Muscle of back (tissue), 11 donors: ENCODE results near the gene TBC1D24. TPM values are rescaled to one million over a fixed set of nuclear protein-coding genes. Genes with fewer than 3 reads are reported as not detected.
"Not testable (repeated sequence)": the region's sequence is repeated elsewhere in the genome, so short reads cannot be mapped to it uniquely, and the experiment has no call there.

Experiments used
- DNase-seq, 3 donors: peaks; one replicate each; pipeline versions ENCODE4 v3.0.0 to v3.0.0-alpha.2; 2013
- polyA plus RNA-seq, 10 donors: library from polyadenylated mRNA; unstranded; fragments of 120-200 nt; gene quantifications; one replicate each; pipeline ENCODE4 v1.2.1, GENCODE V29; 2013; ENCODE audit not compliant: insufficient read length in 10 of 10

The TBC1D24 gene
- polyA plus RNA-seq, 10 donors, result 14.9 to 25.3 (median 21.4) TPM

GRCh38 chr16:2467528-2468232, 7.2 kb upstream of the TBC1D24 start:
- peak; percentile 78 to 94 (median 90) for DNase-seq

DNA sequence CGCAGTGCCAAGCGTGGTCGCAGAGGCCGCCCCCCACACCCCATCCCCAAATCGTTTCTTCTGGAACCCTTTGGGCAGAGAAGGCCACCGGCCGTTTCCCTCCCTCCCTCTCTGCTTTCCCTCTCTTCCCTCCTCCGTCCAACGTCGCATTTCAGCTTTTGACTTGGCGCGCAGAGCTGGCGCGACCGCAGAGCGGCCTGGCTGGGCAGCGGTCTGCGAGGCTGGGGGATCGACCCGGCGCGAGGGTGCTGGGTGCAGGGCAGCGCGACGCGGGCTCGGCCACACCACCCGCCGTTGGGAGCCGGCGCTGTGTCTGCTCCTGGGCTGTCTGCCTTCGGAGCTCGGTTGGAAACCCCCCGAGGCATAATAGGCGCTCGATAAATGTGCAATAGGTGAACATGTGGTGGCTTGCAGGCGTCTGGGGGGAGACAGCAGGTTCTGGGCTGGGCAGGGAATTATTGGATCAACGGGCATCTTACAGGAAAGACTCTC, 6.6 kb upstream of the TBC1D24 start:
- DNase-seq, result peak in 2 of 3 donors; percentile 66 to 81

DNA sequence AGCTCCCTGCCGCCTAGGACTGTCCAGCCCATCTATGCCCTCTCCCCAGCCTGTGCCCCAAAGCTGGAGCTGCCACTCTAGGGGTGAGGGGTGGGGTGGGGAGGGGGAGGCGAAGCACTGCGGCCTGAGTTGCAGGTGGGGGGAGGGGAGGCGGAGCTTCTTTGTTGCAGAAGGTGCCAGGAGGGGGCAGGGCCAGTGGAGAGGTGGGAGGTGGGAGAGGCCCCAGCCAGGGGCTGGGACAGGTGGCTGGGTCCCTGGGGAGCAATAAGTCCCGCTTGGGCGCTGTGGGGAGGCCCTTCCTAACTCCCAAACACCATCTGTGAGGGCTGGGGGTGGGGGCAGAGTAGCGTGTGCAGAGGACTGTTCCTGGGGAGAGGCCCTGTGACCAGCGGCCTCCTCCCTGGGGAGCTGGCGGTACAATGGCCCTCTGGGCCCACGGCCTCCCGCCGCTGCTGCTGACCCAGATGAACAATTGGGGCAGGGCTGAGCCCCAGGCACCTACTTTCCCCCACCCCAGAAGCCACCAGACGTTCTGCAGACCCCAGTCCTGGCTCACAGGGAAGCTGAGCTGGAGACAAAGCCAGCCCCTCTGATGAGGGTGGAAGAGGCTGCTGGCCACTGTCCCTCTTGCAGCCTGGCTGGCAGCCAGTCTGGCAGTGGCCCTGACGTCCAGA, 6.1 kb upstream of the TBC1D24 start:
- DNase-seq, result peak; percentile 30 to 63 (median 32)

DNA sequence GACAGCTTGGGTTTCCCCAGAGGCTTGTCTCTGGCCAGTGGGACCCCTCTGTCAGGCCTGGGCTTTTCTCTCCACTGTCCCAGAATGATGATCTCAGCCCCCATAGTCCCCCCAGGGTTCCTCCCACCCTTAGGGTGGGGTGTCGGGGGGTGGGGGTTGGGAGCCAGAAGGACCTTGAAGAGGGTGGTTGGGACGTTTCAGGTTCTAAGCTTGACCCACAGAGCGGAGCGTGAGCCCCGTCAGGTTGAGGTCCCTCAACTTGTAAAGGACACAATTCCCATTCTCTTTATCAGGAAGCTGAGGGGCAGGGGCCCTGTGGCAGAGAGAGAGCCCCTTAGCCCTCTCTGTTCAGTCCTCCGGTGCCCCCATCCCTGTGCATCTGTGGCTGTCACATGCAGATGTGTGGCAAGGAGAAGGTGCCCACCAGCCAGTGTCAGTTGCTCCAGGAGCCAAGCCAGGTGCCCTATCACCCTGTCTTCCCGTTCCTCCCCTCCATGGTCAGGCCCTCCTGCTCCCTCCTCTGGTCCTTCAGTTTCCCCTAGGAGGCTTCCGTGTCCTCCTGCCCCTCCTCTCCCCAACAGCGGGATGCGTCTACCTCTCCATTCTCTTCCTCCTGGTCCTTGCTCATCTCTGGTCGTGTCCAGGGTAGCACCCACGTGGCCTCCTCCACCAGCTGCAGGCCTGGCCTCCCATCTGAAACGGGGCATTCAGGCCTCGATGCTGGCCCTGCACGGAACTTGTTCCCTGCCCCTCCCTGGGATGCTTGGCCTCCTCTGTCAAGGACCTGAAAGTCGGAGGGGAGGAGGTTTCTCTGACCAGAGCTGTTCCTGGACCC, 5.3 kb upstream of the TBC1D24 start:
- peak in 2 of 3 donors; percentile 24 to 60 for DNase-seq

DNA sequence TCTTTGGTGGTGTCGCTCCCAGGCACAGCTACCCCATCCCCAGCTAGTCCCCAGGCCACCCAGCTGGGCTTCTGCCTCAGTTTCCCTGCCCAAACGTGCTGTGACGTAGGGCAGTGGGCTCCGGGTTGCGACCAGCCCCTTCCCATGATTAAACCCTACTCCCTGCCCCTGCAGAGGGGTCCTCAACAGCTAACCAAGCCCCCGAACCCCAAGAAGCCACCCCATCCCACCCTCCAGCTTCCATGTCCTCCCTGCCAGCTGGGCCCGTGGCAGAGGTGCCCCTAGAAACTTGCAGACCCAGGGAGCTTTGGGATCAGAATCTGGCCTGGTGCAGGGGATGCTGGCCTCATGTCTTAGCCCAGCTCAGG, 4.7 kb upstream of the TBC1D24 start:
- no peak for DNase-seq

DNA sequence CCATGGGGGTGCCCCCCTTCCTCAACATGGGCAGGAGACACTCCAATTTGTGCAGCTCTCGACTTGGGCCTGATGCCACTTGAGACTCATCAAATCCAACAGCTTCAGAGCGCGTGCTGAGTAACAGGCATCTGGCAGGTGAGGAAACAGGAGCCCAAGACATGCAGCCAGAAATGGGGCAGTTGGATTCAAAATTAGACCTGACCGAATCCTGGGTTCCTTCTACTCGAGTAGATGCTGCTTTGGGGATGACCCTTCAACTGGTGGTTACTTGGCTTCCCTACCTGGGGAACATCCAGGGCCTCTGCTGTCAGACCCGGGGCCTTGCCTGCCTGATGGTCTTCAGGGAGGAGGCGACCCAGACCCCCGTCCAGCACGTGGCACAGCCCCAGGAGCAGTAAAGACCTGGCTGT, 4.3 kb upstream of the TBC1D24 start:
- peak; percentile 22 to 70 (median 38) for DNase-seq

- DNase-seq, result peak; percentile 35 to 85 (median 75)
Measured at GRCh38 chr16:2471016-2471652, 3.8 kb upstream of the TBC1D24 start, which contains the start of gene NTN3. TSS of gene NTN3 (plus strand) at chr16:2471297. CDS start at chr16:2471702, 405 bp downstream.

DNA sequence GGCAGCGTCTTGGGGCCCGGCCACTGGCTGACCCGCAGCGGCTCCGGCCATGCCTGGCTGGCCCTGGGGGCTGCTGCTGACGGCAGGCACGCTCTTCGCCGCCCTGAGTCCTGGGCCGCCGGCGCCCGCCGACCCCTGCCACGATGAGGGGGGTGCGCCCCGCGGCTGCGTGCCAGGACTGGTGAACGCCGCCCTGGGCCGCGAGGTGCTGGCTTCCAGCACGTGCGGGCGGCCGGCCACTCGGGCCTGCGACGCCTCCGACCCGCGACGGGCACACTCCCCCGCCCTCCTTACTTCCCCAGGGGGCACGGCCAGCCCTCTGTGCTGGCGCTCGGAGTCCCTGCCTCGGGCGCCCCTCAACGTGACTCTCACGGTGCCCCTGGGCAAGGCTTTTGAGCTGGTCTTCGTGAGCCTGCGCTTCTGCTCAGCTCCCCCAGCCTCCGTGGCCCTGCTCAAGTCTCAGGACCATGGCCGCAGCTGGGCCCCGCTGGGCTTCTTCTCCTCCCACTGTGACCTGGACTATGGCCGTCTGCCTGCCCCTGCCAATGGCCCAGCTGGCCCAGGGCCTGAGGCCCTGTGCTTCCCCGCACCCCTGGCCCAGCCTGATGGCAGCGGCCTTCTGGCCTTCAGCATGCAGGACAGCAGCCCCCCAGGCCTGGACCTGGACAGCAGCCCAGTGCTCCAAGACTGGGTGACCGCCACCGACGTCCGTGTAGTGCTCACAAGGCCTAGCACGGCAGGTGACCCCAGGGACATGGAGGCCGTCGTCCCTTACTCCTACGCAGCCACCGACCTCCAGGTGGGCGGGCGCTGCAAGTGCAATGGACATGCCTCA, 3.1 kb upstream of the TBC1D24 start:
- DNase-seq, result peak in 1 of 3 donors; percentile 47

- DNase-seq, result no peak
Measured at GRCh38 chr16:2472488-2472864, 2.5 kb upstream of the TBC1D24 start.

DNA sequence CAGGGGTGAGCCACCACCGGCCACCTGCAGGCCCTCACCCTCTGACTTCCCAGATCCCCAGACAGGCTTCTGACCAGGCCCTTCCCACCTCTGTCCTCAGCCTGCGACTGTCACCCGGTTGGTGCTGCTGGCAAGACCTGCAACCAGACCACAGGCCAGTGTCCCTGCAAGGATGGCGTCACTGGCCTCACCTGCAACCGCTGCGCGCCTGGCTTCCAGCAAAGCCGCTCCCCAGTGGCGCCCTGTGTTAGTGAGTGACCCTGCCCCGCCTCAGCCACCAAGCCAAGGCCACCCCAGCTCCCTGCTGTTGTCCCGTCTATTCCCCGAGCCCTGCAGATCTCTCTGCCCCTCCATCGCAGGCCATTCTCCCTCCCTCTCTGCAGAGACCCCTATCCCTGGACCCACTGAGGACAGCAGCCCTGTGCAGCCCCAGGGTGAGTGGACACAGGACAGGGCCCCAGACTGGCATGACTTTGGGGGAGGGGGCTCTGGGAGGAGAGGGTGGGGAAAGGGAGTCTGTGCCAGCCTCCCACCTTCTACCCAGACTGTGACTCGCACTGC, 2.0 kb upstream of the TBC1D24 start:
- no peak for DNase-seq

DNA sequence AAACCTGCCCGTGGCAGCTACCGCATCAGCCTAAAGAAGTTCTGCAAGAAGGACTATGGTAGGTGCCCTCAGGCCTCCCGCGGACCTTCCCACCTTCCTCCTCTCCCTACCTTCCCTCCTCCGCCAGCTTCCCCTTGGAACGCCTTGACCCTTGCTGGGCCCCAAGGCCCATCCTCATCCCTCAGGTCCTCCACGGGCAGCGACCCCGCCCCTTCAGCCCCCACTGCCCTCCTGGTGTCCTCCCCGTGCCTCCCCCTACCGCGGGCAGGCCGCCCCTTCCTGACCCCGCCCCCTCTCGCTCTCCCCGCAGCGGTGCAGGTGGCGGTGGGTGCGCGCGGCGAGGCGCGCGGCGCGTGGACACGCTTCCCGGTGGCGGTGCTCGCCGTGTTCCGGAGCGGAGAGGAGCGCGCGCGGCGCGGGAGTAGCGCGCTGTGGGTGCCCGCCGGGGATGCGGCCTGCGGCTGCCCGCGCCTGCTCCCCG, 1.4 kb upstream of the TBC1D24 start:
- no peak for DNase-seq

DNA sequence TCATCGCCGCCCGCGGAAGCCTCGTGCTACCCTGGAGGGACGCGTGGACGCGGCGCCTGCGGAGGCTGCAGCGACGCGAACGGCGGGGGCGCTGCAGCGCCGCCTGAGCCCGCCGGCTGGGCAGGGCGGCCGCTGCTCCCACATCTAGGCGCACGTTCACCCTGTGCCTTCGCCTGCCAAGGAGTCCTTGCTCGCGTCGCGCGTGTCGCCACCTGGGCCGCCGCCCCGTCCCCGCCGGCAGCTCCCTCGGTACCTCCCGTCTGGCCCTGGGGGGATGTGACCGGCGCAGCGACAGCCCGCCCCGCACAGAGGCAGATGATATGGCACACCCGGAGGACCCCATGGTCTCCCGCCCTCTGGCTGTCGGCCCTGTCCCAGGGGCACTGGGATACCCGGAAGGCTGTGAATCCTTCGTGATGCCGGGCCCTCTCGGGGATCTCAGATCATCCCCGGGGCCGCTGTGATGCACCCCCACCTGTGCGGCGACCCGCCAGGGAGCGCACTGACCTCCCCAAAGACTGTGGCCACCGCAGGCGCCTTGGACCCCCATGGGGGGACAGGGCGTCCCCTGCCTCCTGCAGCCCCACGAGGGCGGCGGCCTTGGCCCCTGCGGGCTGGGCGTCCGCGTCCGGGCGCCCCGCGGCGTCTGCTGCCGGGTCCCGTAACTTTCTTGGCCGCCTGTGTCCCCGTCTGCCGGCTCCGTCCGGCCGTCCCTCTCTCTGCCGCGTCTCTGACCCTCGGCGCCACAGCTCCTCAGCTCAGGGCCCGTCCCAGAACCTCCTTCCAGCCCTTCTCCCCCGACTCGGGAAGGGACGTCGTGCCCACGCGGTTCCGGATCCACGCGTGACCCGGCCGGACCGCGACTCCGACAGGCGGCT, 689 bp upstream of the TBC1D24 start:
- DNase-seq, result peak in 2 of 3 donors; percentile 52 to 77

DNA sequence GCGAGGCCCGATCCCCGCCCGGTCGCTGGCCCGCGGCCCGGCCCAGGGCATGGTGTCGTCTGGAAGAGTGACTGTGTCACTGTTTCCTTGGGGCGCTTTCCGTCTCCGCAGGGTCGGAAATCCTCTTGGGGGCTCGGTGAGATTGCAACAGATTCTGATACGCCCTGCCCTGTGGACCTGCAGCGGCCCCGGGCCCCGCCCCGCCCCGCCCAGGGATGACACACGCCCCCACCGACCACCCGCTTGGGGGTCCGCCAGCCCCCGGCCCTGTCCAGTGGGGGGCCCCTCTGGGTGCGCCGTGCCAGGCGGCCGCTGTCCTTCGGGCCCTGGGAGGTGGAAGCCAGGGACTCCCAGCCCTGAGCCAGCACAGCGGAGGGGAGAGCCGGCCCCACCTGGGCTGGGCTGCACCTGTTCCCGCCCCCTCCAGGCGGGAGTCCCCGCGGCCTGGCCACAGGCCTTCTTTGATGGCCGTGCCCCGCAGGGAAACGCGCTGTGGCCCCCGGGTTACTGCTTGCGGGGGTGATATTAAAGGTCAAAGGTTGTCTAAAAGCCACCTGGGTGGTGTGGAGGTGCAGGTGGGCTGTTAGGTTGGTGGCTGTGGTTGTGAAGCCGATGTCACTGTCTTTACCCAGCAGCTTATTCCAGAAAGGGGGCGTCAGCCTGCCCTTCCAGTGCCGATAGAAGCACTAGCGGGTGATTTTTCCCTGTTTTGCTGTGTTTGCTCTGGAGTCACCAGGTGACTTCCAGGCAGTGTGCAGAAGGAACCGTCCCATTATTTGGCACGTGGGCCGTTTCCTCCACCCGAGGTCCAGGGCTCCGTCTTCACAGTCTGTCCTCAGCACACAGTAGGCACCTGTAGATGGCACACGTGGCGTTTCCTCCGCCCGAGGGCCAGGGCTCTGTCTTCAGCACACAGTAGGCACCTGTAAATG, 752 bp downstream of the TBC1D24 start:
- peak in 1 of 3 donors; percentile 56 for DNase-seq

DNA sequence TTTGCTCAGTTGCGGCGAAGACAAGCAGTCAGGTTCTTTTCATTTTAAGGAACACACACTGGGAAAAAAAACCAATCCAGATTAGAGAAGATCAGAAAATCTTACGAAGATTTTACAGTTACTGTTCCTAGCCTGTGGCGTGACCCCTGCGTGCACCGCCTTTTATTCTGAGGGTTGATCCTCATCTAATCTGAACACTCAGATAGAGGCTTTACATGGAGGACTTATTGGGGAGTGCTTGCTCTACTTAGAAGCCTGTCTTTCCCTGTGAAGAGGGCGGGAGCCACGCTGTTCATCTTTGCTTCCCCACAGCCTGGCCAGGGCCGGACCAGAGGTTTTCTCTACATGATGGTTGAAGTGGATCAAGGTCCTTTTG, 1.4 kb downstream of the TBC1D24 start:
- DNase-seq, result no peak

GRCh38 chr16:2476741-2477140, 1.8 kb downstream of the TBC1D24 start:
- no peak for DNase-seq

DNA sequence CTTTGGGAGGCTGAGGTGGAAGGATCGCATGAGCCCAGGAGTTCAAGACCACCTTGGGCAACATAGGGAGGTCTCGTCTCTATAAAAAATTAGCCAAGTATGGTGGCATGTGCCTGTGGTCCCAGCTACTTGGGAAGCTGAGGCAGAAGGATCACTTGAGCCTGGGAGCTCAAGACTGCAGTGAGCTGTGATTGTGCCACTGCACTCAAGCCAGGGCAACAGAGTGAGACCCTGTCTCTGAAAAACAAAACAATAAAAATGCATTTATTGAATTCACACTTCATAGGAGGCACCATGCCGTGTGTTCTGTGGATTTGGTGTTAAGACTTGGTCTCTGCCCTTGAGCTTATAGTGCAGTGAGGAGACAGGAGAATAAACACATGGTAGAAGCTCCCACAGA, 2.4 kb downstream of the TBC1D24 start:
- DNase-seq, result no peak

- DNase-seq, result peak in 1 of 3 donors; percentile 21
Measured at GRCh38 chr16:2478279-2478678, 3.4 kb downstream of the TBC1D24 start.

GRCh38 chr16:2479996-2480395, 5.1 kb downstream of the TBC1D24 start:
- DNase-seq, result not testable (repeated sequence)
